CD8-positive, alpha-beta memory T cell (primary cell): ENCODE measurements around the gene CST1. TPM values are rescaled to one million over a fixed set of nuclear protein-coding genes. Genes with fewer than 3 reads are reported as not detected.
"Not testable (repeated sequence)": the region's sequence is repeated elsewhere in the genome, so short reads cannot be mapped to it uniquely, and the experiment has no call there.

Experiments
- CTCF ChIA-PET: fragments of 350-600 bp; sonication (Branson Sonifier 250); formaldehyde crosslinking; loops from one replicate; lab custom pipeline; 2021; ENCODE audit warnings: antibody characterized with exemption; lab: Charles Lee
- POLR2A ChIA-PET: fragments of 350-600 bp; sonication (Branson Sonifier 250); formaldehyde crosslinking; loops from one replicate; lab custom pipeline; 2021; ENCODE audit warnings: antibody characterized with exemption; lab: Charles Lee
- DNase-seq, 5 donors: peaks; one replicate each; pipeline versions ENCODE4 v3.0.0 to v3.0.0-alpha.2; 2020 to 2022; ENCODE audit warnings: mixed read lengths in 1 of 5
- H3K27ac ChIP-seq: one replicate; pipeline ENCODE4 v1.7.0; 2013; ENCODE audit warnings: low read depth, mild to moderate bottlenecking, low read length, moderate library complexity
- H3K27me3 ChIP-seq: 2 replicates; pipeline ENCODE4 v1.7.0; 2013; ENCODE audit warnings: low read length, mild to moderate bottlenecking; ENCODE audit not compliant: insufficient read depth, poor library complexity, severe bottlenecking
- H3K36me3 ChIP-seq: 2 replicates; pipeline ENCODE4 v1.7.0; 2013; ENCODE audit warnings: mild to moderate bottlenecking, low read length, moderate library complexity; ENCODE audit not compliant: insufficient read depth
- H3K4me1 ChIP-seq: 2 replicates; pipeline ENCODE4 v1.7.0; 2013; ENCODE audit warnings: mild to moderate bottlenecking, low read length, moderate library complexity; ENCODE audit not compliant: insufficient read depth
- H3K4me3 ChIP-seq: 2 replicates; pipeline ENCODE4 v1.7.0; 2013; ENCODE audit warnings: mild to moderate bottlenecking, low read length
- H3K9me3 ChIP-seq: 2 replicates; pipeline ENCODE4 v1.7.0; 2013; ENCODE audit warnings: mild to moderate bottlenecking, low read length
- H3K27ac Mint-ChIP-seq, 8 donors: one replicate each; pipeline ENCODE4 v1.8.0; 2020 to 2021; ENCODE audit warnings: mixed read lengths in 8 of 8, mild to moderate bottlenecking in 6 of 8, inconsistent platforms in 3 of 8, moderate library complexity in 3 of 8
- H3K27me3 Mint-ChIP-seq, 2 donors: one replicate each; pipeline ENCODE4 v1.8.0; 2020 to 2021; ENCODE audit warnings: mixed read lengths in 2 of 2, mild to moderate bottlenecking in 1 of 2, moderate library complexity in 1 of 2
- H3K36me3 Mint-ChIP-seq, 3 donors: one replicate each; pipeline ENCODE4 v1.8.0; 2020 to 2021; ENCODE audit warnings: mixed read lengths in 3 of 3, inconsistent platforms in 1 of 3, mild to moderate bottlenecking in 1 of 3
- H3K4me1 Mint-ChIP-seq, 3 donors: one replicate each; pipeline ENCODE4 v1.8.0; 2020 to 2021; ENCODE audit warnings: mixed read lengths in 3 of 3, inconsistent platforms in 1 of 3, mild to moderate bottlenecking in 1 of 3
- H3K4me3 Mint-ChIP-seq, 7 donors: one replicate each; pipeline ENCODE4 v1.8.0; 2020 to 2021; ENCODE audit warnings: mixed read lengths in 7 of 7, mild to moderate bottlenecking in 6 of 7, moderate library complexity in 4 of 7, inconsistent platforms in 2 of 7
- H3K9me3 Mint-ChIP-seq, 5 donors: one replicate each; pipeline ENCODE4 v1.8.0; 2020 to 2022; ENCODE audit warnings: mixed read lengths in 5 of 5, mild to moderate bottlenecking in 3 of 5, moderate library complexity in 2 of 5, inconsistent platforms in 1 of 5
- polyA plus RNA-seq: library from polyadenylated mRNA; unstranded; fragments of 300-500 nt; fragmentation: Illumina TruSeq; gene quantifications from one replicate; pipeline ENCODE4 v1.2.3, GENCODE V29; 2021
- total RNA-seq, 2 experiments: library from RNA; stranded (reverse); gene quantifications; one replicate each; pipeline ENCODE4 v1.2.3, GENCODE V29; 2021

CST1 gene
- total and polyA plus RNA-seq, 3 experiments from 2014 or later = not detected

DNA sequence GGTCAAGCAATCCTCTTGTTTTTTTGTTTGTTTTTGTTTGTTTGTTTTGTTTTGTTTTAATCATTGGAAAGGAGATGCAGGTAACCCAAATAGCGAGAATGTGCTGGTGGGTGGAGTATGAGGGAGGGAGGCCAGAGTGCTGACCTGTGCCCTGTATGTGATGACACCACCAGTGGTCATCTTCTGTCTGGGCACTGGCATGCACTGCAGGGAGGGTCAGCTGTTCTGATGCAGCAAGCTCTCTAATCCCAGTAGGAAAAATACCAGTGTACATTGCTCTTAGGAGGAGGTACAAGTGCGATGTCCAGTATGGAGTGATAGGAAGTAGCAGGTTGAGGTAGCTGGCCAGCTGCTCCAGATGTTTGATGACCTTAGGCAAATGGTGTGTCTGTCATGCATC, 2.9 kb upstream of the CST1 start:
- H3K27ac ChIP-seq = no peak overlapping the region
- no peak overlapping the region for H3K4me3 ChIP-seq
- Mint-ChIP-seq H3K27ac (no peak overlapping the region), H3K4me3 (no peak overlapping the region), H3K36me3 (no peaks in the 10 kb centered on the region), H3K27me3 (peaks cover 2 to 30% of the 10 kb centered on the region in 2 donors), H3K9me3 (no peaks in the 10 kb centered on the region), H3K4me1 (no peaks in the 10 kb centered on the region)
- ChIA-PET CTCF (no interaction called here), POLR2A (no interaction called here)
- no peaks in the 10 kb centered on the region for H3K36me3 ChIP-seq
- no peaks in the 10 kb centered on the region for H3K9me3 ChIP-seq
- no peaks in the 10 kb centered on the region for H3K4me1 ChIP-seq
- no peak for DNase-seq
- no peaks in the 10 kb centered on the region for H3K27me3 ChIP-seq

DNA sequence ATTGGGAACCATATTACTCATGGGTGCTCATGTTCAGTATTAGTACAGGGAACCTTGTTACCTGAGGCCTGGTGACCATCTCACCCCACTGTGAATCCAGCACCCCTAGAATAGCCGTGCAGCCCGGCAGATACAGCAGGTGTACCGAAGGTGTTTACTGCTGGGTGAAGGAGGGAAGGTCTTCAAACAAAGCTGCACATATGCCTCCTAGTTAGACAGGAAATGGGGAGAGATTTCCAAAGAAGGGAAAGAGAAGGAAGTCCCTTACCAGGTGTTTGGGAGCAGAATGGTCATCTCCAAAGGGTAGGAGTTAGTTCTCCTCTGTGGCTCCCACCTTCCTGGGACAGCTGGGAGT, 2.4 kb upstream of the CST1 start:
- ChIA-PET POLR2A (no interaction called here), CTCF (no interaction called here)
- Mint-ChIP-seq H3K4me3 (no peak overlapping the region), H3K4me1 (no peaks in the 10 kb centered on the region), H3K9me3 (no peaks in the 10 kb centered on the region), H3K27me3 (peaks cover 0 to 33% of the 10 kb centered on the region in 2 donors), H3K36me3 (no peaks in the 10 kb centered on the region), H3K27ac (no peak overlapping the region)
- Histone ChIP-seq H3K27ac (no peak overlapping the region), H3K36me3 (no peaks in the 10 kb centered on the region), H3K4me1 (no peaks in the 10 kb centered on the region), H3K4me3 (no peak overlapping the region), H3K27me3 (no peaks in the 10 kb centered on the region), H3K9me3 (no peaks in the 10 kb centered on the region)
- DNase-seq = no peak

DNA sequence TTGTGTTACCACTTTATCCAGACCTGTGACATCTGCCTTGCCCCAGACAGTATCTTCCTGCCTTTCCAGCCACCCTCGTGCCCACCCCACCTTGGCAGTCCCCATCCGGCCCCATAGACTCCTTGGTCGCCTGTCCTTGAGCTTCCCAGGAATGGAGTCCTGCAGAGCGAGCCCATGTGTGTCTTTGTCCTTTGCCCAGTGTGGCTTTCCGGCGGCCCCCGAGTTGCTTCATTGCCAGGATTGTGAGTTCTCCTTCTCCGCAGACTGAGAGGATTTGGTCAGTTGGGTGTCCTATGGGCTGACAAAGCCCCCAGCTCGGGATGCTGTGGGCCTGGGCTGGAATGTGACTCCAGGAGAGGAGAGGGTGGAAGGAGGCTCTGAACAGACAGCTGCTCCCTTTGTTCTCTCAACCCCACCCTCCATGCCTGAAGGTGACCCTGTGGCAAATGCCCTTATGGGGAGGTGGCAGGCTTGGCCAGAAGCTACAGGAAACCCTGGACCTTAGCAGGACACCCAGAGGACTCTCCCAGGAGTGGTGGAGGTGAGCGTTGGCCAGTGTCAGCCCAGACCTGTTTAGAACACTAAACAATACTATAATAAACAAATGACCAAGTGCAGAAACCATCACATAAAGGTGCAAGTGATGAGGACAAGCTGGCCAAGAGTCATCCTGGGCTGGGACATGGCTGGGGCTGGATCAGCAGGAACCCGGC, 1.9 kb upstream of the CST1 start:
- DNase-seq = no peak
- CTCF ChIA-PET = no interaction called here
- H3K36me3 ChIP-seq = no peaks in the 10 kb centered on the region
- POLR2A ChIA-PET = no interaction called here
- no peaks in the 10 kb centered on the region for H3K27me3 ChIP-seq
- no peaks in the 10 kb centered on the region for H3K4me1 ChIP-seq
- H3K4me3 Mint-ChIP-seq = no peak overlapping the region
- H3K27ac ChIP-seq = no peak overlapping the region
- H3K4me3 ChIP-seq = no peak overlapping the region
- no peaks in the 10 kb centered on the region for H3K4me1 Mint-ChIP-seq
- peaks cover 0 to 33% of the 10 kb centered on the region in 2 donors for H3K27me3 Mint-ChIP-seq
- H3K9me3 Mint-ChIP-seq = no peaks in the 10 kb centered on the region
- no peaks in the 10 kb centered on the region for H3K36me3 Mint-ChIP-seq
- H3K9me3 ChIP-seq = no peaks in the 10 kb centered on the region
- H3K27ac Mint-ChIP-seq = no peak overlapping the region

DNA sequence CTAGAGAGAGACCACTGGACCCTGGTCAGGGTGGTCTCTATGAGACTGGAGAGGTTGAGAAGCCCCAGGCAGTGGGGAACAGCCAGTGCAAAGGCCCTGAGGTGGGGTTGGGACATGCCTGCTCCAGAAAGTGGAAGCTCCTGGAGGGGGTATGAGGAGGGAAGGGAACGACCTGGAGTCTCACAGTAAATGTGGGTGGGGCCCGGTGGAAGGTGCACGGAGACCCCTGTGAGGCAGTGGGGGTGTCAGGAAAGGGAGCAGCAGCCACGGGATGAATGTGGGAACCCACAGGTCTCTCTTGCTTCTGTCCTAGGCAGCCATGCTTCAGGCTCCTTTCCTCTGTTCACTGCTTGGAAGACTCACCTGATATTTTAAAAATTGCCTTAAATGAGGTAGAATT, 1.3 kb upstream of the CST1 start:
- Histone ChIP-seq H3K4me3 (no peak overlapping the region), H3K36me3 (no peaks in the 10 kb centered on the region), H3K27ac (no peak overlapping the region), H3K27me3 (no peaks in the 10 kb centered on the region), H3K9me3 (no peaks in the 10 kb centered on the region), H3K4me1 (no peaks in the 10 kb centered on the region)
- Mint-ChIP-seq H3K4me1 (no peaks in the 10 kb centered on the region), H3K4me3 (no peak overlapping the region), H3K9me3 (no peaks in the 10 kb centered on the region), H3K27ac (no peak overlapping the region), H3K36me3 (no peaks in the 10 kb centered on the region), H3K27me3 (peaks cover 0 to 33% of the 10 kb centered on the region in 2 donors)
- no peak for DNase-seq
- CTCF ChIA-PET = no interaction called here
- POLR2A ChIA-PET = no interaction called here

DNA sequence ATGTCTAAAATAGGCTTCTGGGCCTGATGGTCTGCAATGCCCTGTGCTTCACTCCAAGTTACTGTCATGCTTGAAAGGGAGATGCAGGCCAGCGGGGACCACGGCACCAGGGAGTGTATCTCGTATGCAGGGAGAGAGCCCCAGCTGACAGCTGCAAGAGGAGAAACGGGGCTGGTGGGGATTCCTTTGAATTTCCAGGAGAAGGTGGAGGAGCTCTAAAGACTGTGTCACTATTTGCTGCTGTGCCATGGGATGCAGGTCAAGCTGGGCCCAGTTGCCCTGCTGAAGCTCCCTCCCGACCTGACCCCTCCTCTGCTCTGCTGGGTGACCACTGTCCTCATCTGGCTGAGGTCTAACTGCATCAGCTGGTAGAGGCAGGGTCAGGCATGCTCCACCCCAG, 989 bp downstream of the CST1 start:
- Histone ChIP-seq H3K36me3 (no peaks in the 10 kb centered on the region), H3K27me3 (no peaks in the 10 kb centered on the region), H3K4me3 (no peak overlapping the region), H3K4me1 (no peaks in the 10 kb centered on the region), H3K9me3 (no peaks in the 10 kb centered on the region), H3K27ac (no peak overlapping the region)
- Mint-ChIP-seq H3K27ac (no peak overlapping the region), H3K36me3 (no peaks in the 10 kb centered on the region), H3K9me3 (no peaks in the 10 kb centered on the region), H3K4me1 (no peaks in the 10 kb centered on the region), H3K27me3 (peaks cover 0 to 27% of the 10 kb centered on the region in 2 donors), H3K4me3 (no peak overlapping the region)
- CTCF ChIA-PET = no interaction called here
- POLR2A ChIA-PET = no interaction called here
- no peak for DNase-seq

DNA sequence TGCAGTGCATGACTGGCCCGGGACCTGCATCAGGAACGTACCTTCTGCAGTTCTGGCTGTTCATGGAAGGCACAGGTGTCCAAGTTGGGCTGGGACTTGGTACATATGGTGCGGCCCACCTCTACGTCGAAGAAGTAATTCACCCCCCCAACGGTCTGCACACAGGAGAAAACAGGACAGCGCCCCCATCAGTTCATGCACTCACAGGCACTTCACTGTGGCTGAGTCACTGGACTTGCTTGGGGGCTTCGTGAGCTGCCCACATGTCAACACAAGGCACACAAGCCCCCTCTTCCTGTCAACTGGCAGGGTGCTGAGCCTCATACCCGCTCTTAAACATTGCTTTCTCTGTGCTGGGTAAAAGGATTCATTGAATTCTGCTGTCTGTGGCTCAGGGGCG, 1.8 kb downstream of the CST1 start:
- H3K27ac ChIP-seq, H3K4me1 ChIP-seq, H3K36me3 ChIP-seq, H3K4me1 Mint-ChIP-seq, H3K27me3 ChIP-seq, POLR2A ChIA-PET, CTCF ChIA-PET, H3K4me3 Mint-ChIP-seq, H3K36me3 Mint-ChIP-seq, H3K9me3 ChIP-seq, H3K9me3 Mint-ChIP-seq, H3K4me3 ChIP-seq, DNase-seq: not testable (repeated sequence)
- Mint-ChIP-seq H3K27me3 (peaks cover 0 to 27% of the 10 kb centered on the region in 2 donors), H3K27ac (peak overlapping the region in 1 of 8 donors; percentile 33)

DNA sequence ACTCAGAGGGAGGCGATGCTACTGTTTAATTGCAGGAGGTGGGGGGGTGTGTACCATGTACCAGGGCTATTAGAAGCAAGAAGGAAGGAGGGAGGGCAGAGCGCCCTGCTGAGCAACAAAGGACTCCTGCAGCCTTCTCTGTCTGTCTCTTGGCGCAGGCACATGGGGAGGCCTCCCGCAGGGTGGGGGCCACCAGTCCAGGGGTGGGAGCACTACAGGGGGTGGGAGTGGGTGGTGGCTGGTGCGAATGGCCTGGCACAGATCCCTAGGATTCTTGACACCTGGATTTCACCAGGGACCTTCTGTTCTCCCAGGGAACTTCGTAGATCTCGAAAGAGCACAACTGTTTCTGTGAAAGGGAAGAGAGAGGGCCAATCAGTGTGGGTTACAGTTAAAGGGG, 3.2 kb downstream of the CST1 start:
- H3K27ac Mint-ChIP-seq, H3K4me3 Mint-ChIP-seq, H3K4me3 ChIP-seq, CTCF ChIA-PET, H3K27me3 ChIP-seq, H3K9me3 Mint-ChIP-seq, POLR2A ChIA-PET, H3K9me3 ChIP-seq, H3K36me3 Mint-ChIP-seq, DNase-seq, H3K27ac ChIP-seq, H3K36me3 ChIP-seq, H3K4me1 ChIP-seq, H3K4me1 Mint-ChIP-seq: not testable (repeated sequence)
- H3K27me3 Mint-ChIP-seq = peaks cover 0 to 16% of the 10 kb centered on the region in 2 donors

DNA sequence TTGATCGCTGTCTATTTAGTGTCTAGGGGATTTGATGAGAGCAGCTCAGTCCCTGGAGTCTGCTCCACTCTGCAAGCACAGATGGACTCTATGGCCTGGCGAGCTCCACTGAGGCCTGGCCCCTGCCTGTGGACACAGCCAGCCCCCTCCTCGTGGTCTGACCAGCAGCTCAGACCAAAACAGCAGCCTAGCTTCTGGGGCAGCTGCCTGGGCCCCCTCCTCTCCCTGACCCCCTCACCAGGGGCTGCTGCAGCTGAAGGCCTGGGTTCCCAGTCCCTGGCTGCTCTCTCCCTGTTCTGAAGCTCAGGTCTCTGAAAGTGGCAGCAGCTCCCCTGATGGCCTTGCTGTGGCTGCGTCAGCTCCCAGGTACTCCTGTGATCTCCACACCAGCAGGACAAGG, 3.6 kb downstream of the CST1 start:
- CTCF ChIA-PET, H3K27ac ChIP-seq, H3K36me3 ChIP-seq, H3K4me3 ChIP-seq, H3K9me3 ChIP-seq, H3K4me1 ChIP-seq, H3K4me3 Mint-ChIP-seq, H3K9me3 Mint-ChIP-seq, H3K27me3 ChIP-seq, H3K27ac Mint-ChIP-seq, H3K36me3 Mint-ChIP-seq, H3K4me1 Mint-ChIP-seq, DNase-seq, POLR2A ChIA-PET: not testable (repeated sequence)
- H3K27me3 Mint-ChIP-seq = peaks cover 0 to 16% of the 10 kb centered on the region in 2 donors

DNA sequence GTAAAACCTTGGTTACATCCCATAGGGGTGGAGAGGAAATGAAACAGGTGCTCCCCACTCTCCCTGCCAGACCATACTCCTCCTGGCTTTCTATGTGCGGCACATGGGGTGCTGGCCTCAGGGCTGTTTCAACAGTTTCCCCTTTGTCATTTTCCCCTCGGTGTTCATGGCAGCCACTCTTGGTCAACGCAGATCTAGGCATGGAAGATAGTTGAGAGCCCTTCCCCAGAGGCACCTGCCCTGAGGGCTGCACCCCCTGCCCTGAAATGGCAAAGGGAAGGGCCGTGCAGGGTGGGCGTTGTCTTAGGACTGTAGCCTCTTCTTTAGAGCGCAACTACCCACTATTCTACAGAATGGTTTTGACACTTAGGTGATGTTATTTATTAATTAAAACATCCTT, 4.4 kb downstream of the CST1 start:
- Mint-ChIP-seq H3K9me3 (no peaks in the 10 kb centered on the region), H3K4me3 (no peak overlapping the region), H3K27ac (no peak overlapping the region), H3K4me1 (no peaks in the 10 kb centered on the region), H3K27me3 (peaks cover 0 to 13% of the 10 kb centered on the region in 2 donors), H3K36me3 (no peaks in the 10 kb centered on the region)
- no peak overlapping the region for H3K27ac ChIP-seq
- H3K36me3 ChIP-seq = no peaks in the 10 kb centered on the region
- no peak for DNase-seq
- H3K4me1 ChIP-seq = no peaks in the 10 kb centered on the region
- CTCF ChIA-PET = no interaction called here
- H3K4me3 ChIP-seq = no peak overlapping the region
- H3K9me3 ChIP-seq = no peaks in the 10 kb centered on the region
- POLR2A ChIA-PET = no interaction called here
- H3K27me3 ChIP-seq = no peaks in the 10 kb centered on the region
